ENCODE data around the gene KCTD3.

DNA sequence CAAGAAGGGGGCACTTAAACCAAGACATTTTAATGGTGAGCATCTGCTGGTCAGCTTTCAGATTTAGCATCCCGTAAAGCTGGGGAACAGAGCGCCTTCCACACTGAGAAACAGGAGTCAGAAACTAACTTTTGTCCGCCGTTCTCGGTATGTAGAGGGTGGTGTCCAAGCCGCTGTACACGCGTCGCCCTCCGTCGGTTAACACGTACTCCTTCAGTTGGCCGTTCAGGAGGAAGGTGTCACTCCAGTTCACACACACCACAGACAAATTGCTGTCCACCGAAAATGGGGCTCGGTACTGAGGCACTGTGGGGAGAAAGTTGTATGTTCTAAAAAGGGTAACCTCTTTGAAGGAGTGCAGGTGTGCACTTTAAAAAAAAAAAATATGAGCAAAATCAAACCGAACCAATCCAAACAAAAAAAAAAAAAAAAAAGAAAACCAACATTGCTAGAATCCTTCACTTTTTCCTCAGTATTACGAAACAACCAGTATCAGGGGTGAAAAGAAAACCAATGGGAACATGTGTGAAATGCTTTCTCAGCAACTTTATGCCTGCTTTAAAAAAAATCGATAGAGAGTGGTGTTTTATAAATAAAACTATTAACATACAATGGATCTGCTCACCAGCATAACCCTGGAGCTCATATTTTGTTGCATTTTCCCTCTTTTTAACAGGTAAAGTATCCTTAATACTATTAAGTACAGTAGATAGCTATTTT is 73.5 kb downstream of the KCTD3 start:
- no peak for TF ChIP-seq CTCF (IDR thresholded peaks at IDR 0.05)
- TF ChIP-seq POLR2A (IDR thresholded peaks at IDR 0.05) = no peak
